Common myeloid progenitor, CD34-positive (primary cell): ENCODE results near the gene SNAPC1. TPM values are rescaled to one million over a fixed set of nuclear protein-coding genes. Genes with fewer than 3 reads are reported as not detected.

Experiments used
- CTCF ChIA-PET: fragments of 350-600 bp; sonication (Branson Sonifier 250); formaldehyde crosslinking; loops from one replicate; lab custom pipeline; 2021; ENCODE audit warnings: antibody characterized with exemption; lab: Charles Lee
- POLR2A ChIA-PET: fragments of 350-600 bp; sonication (Branson Sonifier 250); formaldehyde crosslinking; loops from one replicate; lab custom pipeline; 2021; ENCODE audit warnings: antibody characterized with exemption; lab: Charles Lee
- DNase-seq, 3 donors: peaks; one replicate each; pipeline versions ENCODE4 v3.0.0 to v3.0.0-alpha.2; 2013
- H3K27ac ChIP-seq, 2 experiments: 1 replicate in 1 of 2; 2 replicates in 1 of 2; pipeline ENCODE4 v1.7.0; 2013; ENCODE audit warnings: inconsistent platforms in 2 of 2, low read length in 2 of 2, mild to moderate bottlenecking in 2 of 2, low read depth in 1 of 2, moderate library complexity in 1 of 2; ENCODE audit not compliant: severe bottlenecking in 2 of 2, insufficient read depth in 1 of 2, poor library complexity in 1 of 2
- H3K27me3 ChIP-seq, 5 experiments: replicated peaks in 2 of 5; 1 replicate in 3 of 5; 2 replicates in 2 of 5; pipeline versions ENCODE4 v1.6.1 to v1.7.0; 2013; ENCODE audit warnings: low read length in 4 of 5, mild to moderate bottlenecking in 2 of 5, moderate library complexity in 2 of 5, inconsistent platforms in 1 of 5; ENCODE audit not compliant: insufficient read depth in 5 of 5, control insufficient read depth in 4 of 5
- H3K36me3 ChIP-seq, 4 experiments: 1 replicate in 2 of 4; 2 replicates in 2 of 4; pipeline versions ENCODE4 v1.6.1 to v1.7.0; 2013; ENCODE audit warnings: low read length in 3 of 4, control low read depth in 1 of 4, mild to moderate bottlenecking in 1 of 4; ENCODE audit not compliant: control insufficient read depth in 4 of 4, insufficient read depth in 4 of 4
- H3K4me1 ChIP-seq, 4 experiments: 1 replicate in 3 of 4; 2 replicates in 1 of 4; pipeline versions ENCODE4 v1.6.1 to v1.7.1; 2013; ENCODE audit warnings: low read length in 3 of 4, mild to moderate bottlenecking in 3 of 4, control low read depth in 1 of 4, inconsistent platforms in 1 of 4, moderate library complexity in 1 of 4; ENCODE audit not compliant: control insufficient read depth in 4 of 4, insufficient read depth in 4 of 4; ENCODE audit errors: control extremely low read depth in 1 of 4
- H3K4me3 ChIP-seq, 7 experiments: 1 replicate in 4 of 7; 2 replicates in 3 of 7; pipeline versions ENCODE4 v1.5.1 to v1.7.0; 2013; ENCODE audit warnings: mild to moderate bottlenecking in 7 of 7, low read length in 6 of 7, moderate library complexity in 6 of 7, inconsistent platforms in 2 of 7, low read depth in 2 of 7, control low read depth in 1 of 7; ENCODE audit not compliant: insufficient read depth in 4 of 7, control insufficient read depth in 1 of 7; ENCODE audit errors: extremely low read depth in 1 of 7
- H3K9me3 ChIP-seq, 5 experiments: 1 replicate in 4 of 5; 2 replicates in 1 of 5; pipeline versions ENCODE4 v1.6.1 to v1.7.1; 2013; ENCODE audit warnings: low read length in 4 of 5, mild to moderate bottlenecking in 2 of 5, inconsistent platforms in 1 of 5, low read depth in 1 of 5, moderate library complexity in 1 of 5; ENCODE audit not compliant: control insufficient read depth in 4 of 5, insufficient read depth in 2 of 5; ENCODE audit errors: control extremely low read depth in 1 of 5
- WGBS: methylation state at CpG from one replicate; pipeline ENCODE4 v1.1.5; 2013; ENCODE audit not compliant: insufficient coverage; 5-methylcytosine and 5-hydroxymethylcytosine counted together
- polyA plus RNA-seq: library from polyadenylated mRNA; unstranded; fragments of 120-200 nt; gene quantifications from one replicate; pipeline ENCODE4 v1.2.1, GENCODE V29; 2013

The SNAPC1 gene
- polyA plus RNA-seq = 7.6 TPM

GRCh38 chr14:61761959-61762786 lies at the start of gene SNAPC1:
Gene SNAPC1, plus strand, starts transcription at chr14:61762420. Its CDS starts 41 bp downstream, at chr14:61762461.
- Histone ChIP-seq H3K27me3 (no peaks in the 10 kb centered on the region), H3K4me1 (peaks cover 5 to 28% (median 20%) of the 10 kb centered on the region in 4 experiments), H3K36me3 (peaks cover 0 to 4% (median under 1%) of the 10 kb centered on the region in 4 experiments), H3K4me3 (peak within 1 kb of the TSS; percentile 65 to 97 (median 92)), H3K9me3 (no peaks in the 10 kb centered on the region), H3K27ac (peak within 1 kb of the TSS; percentile 83 to 88)
- peak; percentile 97 to 99 (median 99) for DNase-seq
- POLR2A ChIA-PET = interaction anchor here (0.5 to 3.0 kb wide), 3 partner anchors 11 to 802 kb away, joined by 3 to 17 read pairs (median 6); no protein-coding TSS in a partner anchor
- 0% methylated on average over 45 of the region's 49 CpGs for WGBS
- CTCF ChIA-PET = interaction anchor here (0.5 to 2.5 kb wide), 10 partner anchors 10 to 301 kb away, joined by 3 to 19 read pairs (median 5); no protein-coding TSS in a partner anchor

GRCh38 chr14:61713724-61714437 lies 48.3 kb upstream of the SNAPC1 start:
- Histone ChIP-seq H3K4me3 (no peak overlapping the region), H3K9me3 (no peaks in the 10 kb centered on the region), H3K27me3 (no peaks in the 10 kb centered on the region), H3K27ac (no peak overlapping the region), H3K36me3 (no peaks in the 10 kb centered on the region), H3K4me1 (peaks cover 26 to 59% (median 30%) of the 10 kb centered on the region in 4 experiments)
- CTCF ChIA-PET = interaction anchor here (1.0 to 1.6 kb wide), 5 partner anchors 8 to 105 kb away, joined by 3 to 6 read pairs (median 3); no protein-coding TSS in a partner anchor
- DNase-seq = no peak
- POLR2A ChIA-PET = no interaction called here
- 20% methylated on average over 1 of the region's 4 CpGs for WGBS

- H3K4me3 ChIP-seq = peak overlapping the region in 1 of 7 experiments; percentile 24
- peak overlapping the region in 1 of 2 experiments; percentile 29 for H3K27ac ChIP-seq
- CTCF ChIA-PET = interaction anchor here (1.0 to 1.6 kb wide), 4 partner anchors 11 to 243 kb away, joined by 3 to 5 read pairs (median 4); no protein-coding TSS in a partner anchor
- POLR2A ChIA-PET = no interaction called here
- H3K9me3 ChIP-seq = no peaks in the 10 kb centered on the region
- H3K36me3 ChIP-seq = peaks cover 1 to 3% (median 2%) of the 10 kb centered on the region in 4 experiments
- H3K4me1 ChIP-seq = peaks cover 36 to 80% (median 45%) of the 10 kb centered on the region in 4 experiments
- WGBS = 13% methylated on average over 1 of the region's 1 CpG
- no peak for DNase-seq
- no peaks in the 10 kb centered on the region for H3K27me3 ChIP-seq
Observed at GRCh38 chr14:61716956-61717355, 45.3 kb upstream of the SNAPC1 start.

GRCh38 chr14:61718039-61718438 lies 44.2 kb upstream of the SNAPC1 start:
- H3K4me1 ChIP-seq = peaks cover 37 to 75% (median 45%) of the 10 kb centered on the region in 4 experiments

GRCh38 chr14:61719344-61720293 lies 42.6 kb upstream of the SNAPC1 start:
- CTCF ChIA-PET = interaction anchor here (0.7 to 3.8 kb wide), 17 partner anchors 10 to 452 kb away, joined by 3 to 18 read pairs (median 4); no protein-coding TSS in a partner anchor
- no CpG with 5 or more reads among the region's 5 CpGs for WGBS
- POLR2A ChIA-PET = interaction anchor here (0.9 to 2.5 kb wide), 6 partner anchors 14 to 248 kb away, joined by 3 to 8 read pairs (median 6); partner anchors contain the start of gene HIF1A
- Histone ChIP-seq H3K9me3 (no peaks in the 10 kb centered on the region), H3K27me3 (no peaks in the 10 kb centered on the region), H3K36me3 (peaks cover 6 to 20% (median 14%) of the 10 kb centered on the region in 4 experiments), H3K4me3 (peak overlapping the region in 6 of 7 experiments; percentile 24 to 56 (median 44)), H3K4me1 (peaks cover 34 to 71% (median 44%) of the 10 kb centered on the region in 4 experiments), H3K27ac (peak overlapping the region; percentile 84 to 85)
- DNase-seq = peak; percentile 67 to 94 (median 89)

More at GRCh38 chr14:61718039-61718438, 44.2 kb upstream of the SNAPC1 start:
- CTCF ChIA-PET = interaction anchor here (0.7 to 3.8 kb wide), 4 partner anchors 8 to 24 kb away, joined by 3 to 17 read pairs (median 4); no protein-coding TSS in a partner anchor
- Histone ChIP-seq H3K27me3 (no peaks in the 10 kb centered on the region), H3K36me3 (peaks cover 6 to 9% (median 8%) of the 10 kb centered on the region in 4 experiments), H3K4me3 (peak overlapping the region in 1 of 7 experiments; percentile 5), H3K9me3 (no peaks in the 10 kb centered on the region), H3K27ac (peak overlapping the region in 1 of 2 experiments; percentile 16)
- no CpG with 5 or more reads among the region's 2 CpGs for WGBS
- DNase-seq = no peak
- POLR2A ChIA-PET = interaction anchor here (0.6 to 2.5 kb wide), 2 partner anchors 19 to 247 kb away, joined by 5 to 6 read pairs; no protein-coding TSS in a partner anchor
